SH-SY5Y (cell line): Measurements from ENCODE around the gene TAAR1.

ENCODE experiments used
- GATA2 ChIP-seq: IDR thresholded peaks from 2 replicates; pipeline ENCODE4 v1.6.1; 2011; ENCODE audit warnings: mild to moderate bottlenecking, low read depth, low read length
- GATA3 ChIP-seq: IDR thresholded peaks from 2 replicates; pipeline ENCODE4 v1.6.1; 2011; ENCODE audit warnings: low read depth, mild to moderate bottlenecking, low read length, moderate library complexity

The TAAR1 gene

GRCh38 chr6:132666118-132666517, 7.1 kb upstream of the TAAR1 start:
- TF ChIP-seq GATA3 (no peak), GATA2 (no peak)

- no peak for TF ChIP-seq GATA3
- no peak for TF ChIP-seq GATA2
These were observed 5.5 kb upstream of the TAAR1 start for GRCh38 chr6:132664309-132665034.

- TF ChIP-seq GATA3 (no peak), GATA2 (no peak)
These were observed 4.7 kb upstream of the TAAR1 start for GRCh38 chr6:132663661-132664060.

- TF ChIP-seq GATA3, result no peak
- TF ChIP-seq GATA2, result no peak
These were observed 2.9 kb upstream of the TAAR1 start for GRCh38 chr6:132661906-132662305.

GRCh38 chr6:132651062-132651461, 7.9 kb downstream of the TAAR1 start:
- TF ChIP-seq GATA2 (no peak), GATA3 (no peak)

- TF ChIP-seq GATA3 (no peak), GATA2 (no peak)
These were observed 8.6 kb downstream of the TAAR1 start for GRCh38 chr6:132650429-132650828.

GRCh38 chr6:132648828-132649227, 10.2 kb downstream of the TAAR1 start:
- no peak for TF ChIP-seq GATA3
- TF ChIP-seq GATA2, result no peak

GRCh38 chr6:132648356-132648755, 10.6 kb downstream of the TAAR1 start:
- TF ChIP-seq GATA3 (no peak), GATA2 (no peak)

- TF ChIP-seq GATA2 (no peak), GATA3 (no peak)
These were observed 15.4 kb downstream of the TAAR1 start for GRCh38 chr6:132643547-132643946.

GRCh38 chr6:132634796-132635195, 24.2 kb downstream of the TAAR1 start:
- TF ChIP-seq GATA3 (no peak), GATA2 (no peak)

- no peak for TF ChIP-seq GATA2
- no peak for TF ChIP-seq GATA3
These were observed 25.6 kb downstream of the TAAR1 start for GRCh38 chr6:132633362-132633761.

- TF ChIP-seq GATA3, result no peak
- TF ChIP-seq GATA2, result no peak
These were observed 34.8 kb downstream of the TAAR1 start, which contains the start of gene TAAR2 for GRCh38 chr6:132624175-132624574. TSS of gene TAAR2 (minus strand) at chr6:132624275. CDS start at chr6:132624275, 0 bp downstream.

GRCh38 chr6:132623106-132623845, 35.7 kb downstream of the TAAR1 start:
- TF ChIP-seq GATA3 (no peak), GATA2 (no peak)

GRCh38 chr6:132616677-132617076, 42.3 kb downstream of the TAAR1 start:
- TF ChIP-seq GATA3, result no peak

GRCh38 chr6:132614554-132614953, 44.4 kb downstream of the TAAR1 start:
- no peak for TF ChIP-seq GATA2
- no peak for TF ChIP-seq GATA3
